ENCODE measurements around the gene POLR3G.

- TF ChIP-seq, protein P1, sequence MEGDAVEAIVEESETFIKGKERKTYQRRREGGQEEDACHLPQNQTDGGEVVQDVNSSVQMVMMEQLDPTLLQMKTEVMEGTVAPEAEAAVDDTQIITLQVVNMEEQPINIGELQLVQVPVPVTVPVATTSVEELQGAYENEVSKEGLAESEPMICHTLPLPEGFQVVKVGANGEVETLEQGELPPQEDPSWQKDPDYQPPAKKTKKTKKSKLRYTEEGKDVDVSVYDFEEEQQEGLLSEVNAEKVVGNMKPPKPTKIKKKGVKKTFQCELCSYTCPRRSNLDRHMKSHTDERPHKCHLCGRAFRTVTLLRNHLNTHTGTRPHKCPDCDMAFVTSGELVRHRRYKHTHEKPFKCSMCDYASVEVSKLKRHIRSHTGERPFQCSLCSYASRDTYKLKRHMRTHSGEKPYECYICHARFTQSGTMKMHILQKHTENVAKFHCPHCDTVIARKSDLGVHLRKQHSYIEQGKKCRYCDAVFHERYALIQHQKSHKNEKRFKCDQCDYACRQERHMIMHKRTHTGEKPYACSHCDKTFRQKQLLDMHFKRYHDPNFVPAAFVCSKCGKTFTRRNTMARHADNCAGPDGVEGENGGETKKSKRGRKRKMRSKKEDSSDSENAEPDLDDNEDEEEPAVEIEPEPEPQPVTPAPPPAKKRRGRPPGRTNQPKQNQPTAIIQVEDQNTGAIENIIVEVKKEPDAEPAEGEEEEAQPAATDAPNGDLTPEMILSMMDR (IDR thresholded peaks at IDR 0.05) = no peak
- no peak for TF ChIP-seq POLR2AphosphoS5 (IDR thresholded peaks at IDR 0.05; ENCODE audit: low read depth, low read length)
- no peak for TF ChIP-seq SIN3A (IDR thresholded peaks at IDR 0.05; ENCODE audit: borderline replicate concordance, insufficient read depth, low read depth, low read length)
- TF ChIP-seq TCF7L2 (IDR thresholded peaks at IDR 0.05; ENCODE audit: low read depth, low read length) = no peak
These were observed 1.0 kb upstream of the POLR3G start for GRCh38 chr5:90473396-90474234.
